Activated CD4-positive, CD25-positive, alpha-beta regulatory T cell treated with anti-CD3 and anti-CD28 coated beads, Interleukin-2, amount 50 U/mL, for 24 hours (primary cell): ENCODE results near the gene SPDYE6.
"Not testable (repeated sequence)": the region's sequence is repeated elsewhere in the genome, so short reads cannot be mapped to it uniquely, and the experiment has no call there.

ENCODE experiments used
- ATAC-seq, 2 donors: fragments of 150-1000 bp; cut with Tn5 transposase; one replicate each; pipeline ENCODE4 v1.10.0; 2021; ENCODE audit warnings: mild to moderate bottlenecking in 1 of 2, moderate library complexity in 1 of 2

SPDYE6 gene

GRCh38 chr7:102356344-102356743 lies at the start of gene SPDYE6:
Gene SPDYE6 (minus strand): TSS chr7:102356444. CDS start chr7:102356023, 421 bp downstream.
- ATAC-seq = not testable (repeated sequence)

GRCh38 chr7:102404862-102405188 lies 48.6 kb upstream of the SPDYE6 start:
- ATAC-seq = not testable (repeated sequence)

GRCh38 chr7:102404005-102404861 lies 48.0 kb upstream of the SPDYE6 start:
- peak; percentile 95 to 97 for ATAC-seq

GRCh38 chr7:102403563-102403962 lies 47.3 kb upstream of the SPDYE6 start:
- no peak for ATAC-seq

- ATAC-seq = no peak
Observed at GRCh38 chr7:102400360-102400759, 44.1 kb upstream of the SPDYE6 start.

- no peak for ATAC-seq
Observed at GRCh38 chr7:102398543-102398942, 42.3 kb upstream of the SPDYE6 start.

GRCh38 chr7:102396710-102397019 lies 40.4 kb upstream of the SPDYE6 start:
- ATAC-seq = no peak

GRCh38 chr7:102395873-102396709 lies 39.8 kb upstream of the SPDYE6 start, which contains the start of gene PRKRIP1:
Gene PRKRIP1 (plus strand): TSS chr7:102396363. CDS start chr7:102396412, 49 bp downstream.
- peak; percentile 95 to 96 for ATAC-seq

- no peak for ATAC-seq
Observed at GRCh38 chr7:102395592-102395872, 39.3 kb upstream of the SPDYE6 start.

GRCh38 chr7:102393467-102393866 lies 37.2 kb upstream of the SPDYE6 start:
- no peak for ATAC-seq

- no peak for ATAC-seq
Observed at GRCh38 chr7:102392330-102392729, 36.1 kb upstream of the SPDYE6 start.

GRCh38 chr7:102390697-102391484 lies 34.6 kb upstream of the SPDYE6 start:
- peak; percentile 70 to 73 for ATAC-seq

- no peak for ATAC-seq
Observed at GRCh38 chr7:102389810-102390209, 33.6 kb upstream of the SPDYE6 start.

- no peak for ATAC-seq
Observed at GRCh38 chr7:102387064-102387463, 30.8 kb upstream of the SPDYE6 start.

GRCh38 chr7:102381696-102382425 lies 25.6 kb upstream of the SPDYE6 start:
- not testable (repeated sequence) for ATAC-seq

GRCh38 chr7:102380837-102381236 lies 24.6 kb upstream of the SPDYE6 start:
- ATAC-seq = not testable (repeated sequence)

- ATAC-seq = no peak
Observed at GRCh38 chr7:102376964-102377466, 20.8 kb upstream of the SPDYE6 start.

- not testable (repeated sequence) for ATAC-seq
Observed at GRCh38 chr7:102372796-102373195, 16.6 kb upstream of the SPDYE6 start.

- not testable (repeated sequence) for ATAC-seq
Observed at GRCh38 chr7:102370038-102370437, 13.8 kb upstream of the SPDYE6 start.

GRCh38 chr7:102365390-102365789 lies 9.1 kb upstream of the SPDYE6 start:
- not testable (repeated sequence) for ATAC-seq

- not testable (repeated sequence) for ATAC-seq
Observed at GRCh38 chr7:102364394-102364886, 8.2 kb upstream of the SPDYE6 start.
